Neutrophil (primary cell): ENCODE results near the gene OPHN1.

Experiments used
- H3K27ac ChIP-seq: fragments of 200-600 bp; sonication (generic); 2 replicates; pipeline ENCODE4 v1.5.1; 2016; ENCODE audit warnings: mild to moderate bottlenecking, moderate library complexity
- H3K27me3 ChIP-seq: fragments of 200-600 bp; sonication (generic); 2 replicates; pipeline ENCODE4 v1.6.0; 2016; ENCODE audit warnings: mild to moderate bottlenecking
- H3K36me3 ChIP-seq: fragments of 200-600 bp; sonication (generic); 2 replicates; pipeline ENCODE4 v1.5.1; 2017
- H3K4me1 ChIP-seq, 2 experiments: fragments of 200-600 bp in 1 of 2; sonication (generic) in 1 of 2; 1 replicate in 1 of 2; 2 replicates in 1 of 2; pipeline versions ENCODE4 v1.5.1 to v1.6.1; 2013 to 2016; ENCODE audit warnings: low read depth in 1 of 2, low read length in 1 of 2, mild to moderate bottlenecking in 1 of 2, moderate library complexity in 1 of 2; ENCODE audit not compliant: control insufficient read depth in 1 of 2, insufficient read depth in 1 of 2
- H3K4me3 ChIP-seq, 2 experiments: fragments of 200-600 bp in 1 of 2; sonication (generic) in 1 of 2; 1 replicate in 1 of 2; 2 replicates in 1 of 2; pipeline ENCODE4 v1.5.1; 2013 to 2016; ENCODE audit warnings: low read depth in 1 of 2, low read length in 1 of 2, mild to moderate bottlenecking in 1 of 2, moderate library complexity in 1 of 2
- H3K9me3 ChIP-seq: fragments of 200-600 bp; sonication (generic); 2 replicates; pipeline ENCODE4 v1.5.1; 2016
- TF ChIP-seq, protein P1 (sequence below): fragments of 200-600 bp; sonication (generic); IDR thresholded peaks from 2 replicates; pipeline ENCODE4 v1.5.1; 2016; ENCODE audit warnings: antibody characterized with exemption

Gene OPHN1

GRCh38 chrX:68209008-68209407 lies 224.3 kb downstream of the OPHN1 start:
- no peak overlapping the region for H3K4me3 ChIP-seq
- TF ChIP-seq, protein P1, sequence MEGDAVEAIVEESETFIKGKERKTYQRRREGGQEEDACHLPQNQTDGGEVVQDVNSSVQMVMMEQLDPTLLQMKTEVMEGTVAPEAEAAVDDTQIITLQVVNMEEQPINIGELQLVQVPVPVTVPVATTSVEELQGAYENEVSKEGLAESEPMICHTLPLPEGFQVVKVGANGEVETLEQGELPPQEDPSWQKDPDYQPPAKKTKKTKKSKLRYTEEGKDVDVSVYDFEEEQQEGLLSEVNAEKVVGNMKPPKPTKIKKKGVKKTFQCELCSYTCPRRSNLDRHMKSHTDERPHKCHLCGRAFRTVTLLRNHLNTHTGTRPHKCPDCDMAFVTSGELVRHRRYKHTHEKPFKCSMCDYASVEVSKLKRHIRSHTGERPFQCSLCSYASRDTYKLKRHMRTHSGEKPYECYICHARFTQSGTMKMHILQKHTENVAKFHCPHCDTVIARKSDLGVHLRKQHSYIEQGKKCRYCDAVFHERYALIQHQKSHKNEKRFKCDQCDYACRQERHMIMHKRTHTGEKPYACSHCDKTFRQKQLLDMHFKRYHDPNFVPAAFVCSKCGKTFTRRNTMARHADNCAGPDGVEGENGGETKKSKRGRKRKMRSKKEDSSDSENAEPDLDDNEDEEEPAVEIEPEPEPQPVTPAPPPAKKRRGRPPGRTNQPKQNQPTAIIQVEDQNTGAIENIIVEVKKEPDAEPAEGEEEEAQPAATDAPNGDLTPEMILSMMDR: no peak
- no peaks in the 10 kb centered on the region for H3K27me3 ChIP-seq
- no peaks in the 10 kb centered on the region for H3K4me1 ChIP-seq
- H3K9me3 ChIP-seq: no peaks in the 10 kb centered on the region
- H3K36me3 ChIP-seq: no peaks in the 10 kb centered on the region
- no peak overlapping the region for H3K27ac ChIP-seq

DNA sequence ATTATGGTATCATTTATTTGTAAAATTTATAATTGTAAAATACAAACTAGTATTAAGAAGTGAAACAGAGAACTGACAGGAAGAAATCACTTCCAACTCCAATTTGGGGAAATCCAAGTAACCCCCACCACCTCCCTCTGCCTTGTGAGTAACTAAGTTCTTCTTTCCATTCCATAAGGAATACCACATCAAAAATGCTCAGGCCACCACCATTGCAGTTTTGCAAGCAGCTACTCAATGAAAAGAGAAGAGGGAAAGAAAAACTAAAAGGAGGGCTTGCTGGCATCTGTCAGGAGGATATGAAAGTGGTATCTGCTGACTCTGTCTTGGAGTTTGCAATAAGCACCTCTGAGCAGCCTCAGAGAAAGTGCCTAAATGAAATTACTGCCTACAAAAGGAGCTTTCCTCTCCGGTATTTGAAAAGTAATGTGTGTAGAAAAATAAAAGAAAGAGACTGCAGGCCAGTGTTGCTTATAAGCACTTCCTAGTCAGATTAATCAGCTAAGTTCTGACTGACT lies 228.7 kb downstream of the OPHN1 start:
- H3K27me3 ChIP-seq: no peaks in the 10 kb centered on the region
- no peak overlapping the region for H3K27ac ChIP-seq
- TF ChIP-seq, protein P1: no peak
- no peak overlapping the region for H3K4me3 ChIP-seq
- no peaks in the 10 kb centered on the region for H3K4me1 ChIP-seq
- H3K9me3 ChIP-seq: no peaks in the 10 kb centered on the region
- no peaks in the 10 kb centered on the region for H3K36me3 ChIP-seq

- Histone ChIP-seq H3K27me3 (no peaks in the 10 kb centered on the region), H3K27ac (no peak overlapping the region), H3K4me3 (no peak overlapping the region), H3K36me3 (no peaks in the 10 kb centered on the region), H3K9me3 (no peaks in the 10 kb centered on the region), H3K4me1 (no peaks in the 10 kb centered on the region)
- TF ChIP-seq, protein P1: no peak
Observed at GRCh38 chrX:68203646-68204045, 229.6 kb downstream of the OPHN1 start.

DNA sequence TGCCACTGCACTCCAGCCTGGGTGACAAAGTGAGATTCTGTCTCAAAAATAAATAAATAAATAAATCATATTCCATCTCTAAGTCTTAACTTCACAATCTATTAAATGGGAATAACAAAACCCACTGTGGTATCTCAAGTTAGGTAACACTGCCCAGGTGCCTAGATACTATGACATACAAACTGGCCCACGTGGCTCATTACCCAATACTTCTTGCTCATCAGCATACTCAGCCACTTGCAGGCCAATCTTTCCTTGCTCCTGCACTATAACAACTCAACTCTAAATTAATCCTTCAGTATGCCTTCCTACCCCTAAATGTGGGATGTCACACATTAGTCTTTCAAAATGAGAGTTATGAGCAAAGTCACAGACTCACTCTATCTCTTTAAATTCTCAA lies 230.1 kb downstream of the OPHN1 start:
- TF ChIP-seq, protein P1: no peak
- no peak overlapping the region for H3K4me3 ChIP-seq
- no peaks in the 10 kb centered on the region for H3K27me3 ChIP-seq
- H3K9me3 ChIP-seq: no peaks in the 10 kb centered on the region
- no peak overlapping the region for H3K27ac ChIP-seq
- no peaks in the 10 kb centered on the region for H3K36me3 ChIP-seq
- H3K4me1 ChIP-seq: no peaks in the 10 kb centered on the region

DNA sequence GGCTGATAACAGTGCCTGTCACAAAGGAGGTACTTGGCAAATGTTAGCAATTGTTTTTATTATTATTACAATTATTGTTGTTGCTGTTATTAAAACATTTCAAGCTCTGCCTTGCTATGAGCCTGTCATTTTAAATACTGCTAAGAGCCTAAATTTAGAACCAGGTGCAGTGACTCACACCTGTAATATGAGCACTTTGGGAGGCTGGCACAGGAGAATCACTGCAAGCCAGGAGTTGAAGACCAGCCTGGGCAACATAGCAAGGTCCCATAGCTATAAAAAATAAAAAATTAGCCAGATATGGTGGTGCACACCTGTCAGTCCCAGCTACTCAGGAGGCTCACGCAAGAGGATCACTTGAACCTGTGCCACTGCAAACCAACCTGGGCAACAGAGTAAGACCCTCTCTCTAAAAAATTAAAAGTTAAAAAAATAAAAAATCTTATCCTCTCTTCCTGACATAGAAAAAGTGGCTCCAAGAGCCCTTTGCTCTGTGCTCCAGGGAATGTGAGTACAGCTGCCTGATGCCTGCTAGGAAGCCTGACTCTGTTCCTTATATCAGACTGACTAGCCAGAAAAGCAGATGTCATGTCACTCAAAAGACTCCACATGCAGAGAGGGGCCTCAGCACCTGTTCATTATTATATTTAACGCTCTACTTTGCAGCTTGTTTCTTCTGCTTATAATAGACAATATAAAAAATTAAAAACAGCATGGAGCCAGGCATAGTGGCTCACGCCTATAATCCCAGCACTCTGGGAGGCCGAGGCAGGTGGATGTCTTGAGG lies 234.0 kb downstream of the OPHN1 start:
- TF ChIP-seq, protein P1: no peak
- Histone ChIP-seq H3K4me1 (no peaks in the 10 kb centered on the region), H3K27ac (no peak overlapping the region), H3K36me3 (no peaks in the 10 kb centered on the region), H3K4me3 (no peak overlapping the region), H3K9me3 (no peaks in the 10 kb centered on the region), H3K27me3 (no peaks in the 10 kb centered on the region)
